Activated T-cell treated with anti-CD3 and anti-CD28 coated beads, Interleukin-2, amount 50 U/mL, for 72 hours (primary cell): Measurements from ENCODE around the gene ZBTB7C. TPM values are rescaled to one million over a fixed set of nuclear protein-coding genes. Genes with fewer than 3 reads are reported as not detected.

Source experiments
- ATAC-seq, 2 donors: fragments of 150-1000 bp; cut with Tn5 transposase; replicated peaks in 1 of 2; 2 replicates each; pipeline ENCODE4 v1.10.0; 2021; ENCODE audit warnings: moderate library complexity in 2 of 2, mild to moderate bottlenecking in 1 of 2
- DNase-seq, 2 donors: peaks; one replicate each; pipeline ENCODE4 v3.0.0; 2021 to 2022; ENCODE audit warnings: mixed read lengths in 1 of 2
- H3K27ac Mint-ChIP-seq: one replicate; pipeline ENCODE4 v1.8.0; 2022; ENCODE audit warnings: mild to moderate bottlenecking, moderate library complexity, mixed read lengths
- H3K27me3 Mint-ChIP-seq: one replicate; pipeline ENCODE4 v1.8.0; 2022; ENCODE audit warnings: low read depth, mixed read lengths
- H3K36me3 Mint-ChIP-seq, 2 donors: one replicate each; pipeline ENCODE4 v1.8.0; 2022; ENCODE audit warnings: mixed read lengths in 2 of 2, mild to moderate bottlenecking in 1 of 2; ENCODE audit not compliant: insufficient read depth in 2 of 2
- H3K4me1 Mint-ChIP-seq: one replicate; pipeline ENCODE4 v1.8.0; 2022; ENCODE audit warnings: low read depth, mixed read lengths
- H3K4me3 Mint-ChIP-seq, 2 donors: one replicate each; pipeline ENCODE4 v1.8.0; 2022; ENCODE audit warnings: mild to moderate bottlenecking in 2 of 2, mixed read lengths in 2 of 2, moderate library complexity in 2 of 2
- H3K9me3 Mint-ChIP-seq, 2 donors: one replicate each; pipeline ENCODE4 v1.8.0; 2022; ENCODE audit warnings: mixed read lengths in 2 of 2
- total RNA-seq, 2 donors: library from RNA; stranded (reverse); gene quantifications; one replicate each; pipeline ENCODE4 v1.2.3, GENCODE V29; 2022

The ZBTB7C gene
- total RNA-seq, 2 donors from 2014 or later: 0.05 TPM; not detected in 1

DNA sequence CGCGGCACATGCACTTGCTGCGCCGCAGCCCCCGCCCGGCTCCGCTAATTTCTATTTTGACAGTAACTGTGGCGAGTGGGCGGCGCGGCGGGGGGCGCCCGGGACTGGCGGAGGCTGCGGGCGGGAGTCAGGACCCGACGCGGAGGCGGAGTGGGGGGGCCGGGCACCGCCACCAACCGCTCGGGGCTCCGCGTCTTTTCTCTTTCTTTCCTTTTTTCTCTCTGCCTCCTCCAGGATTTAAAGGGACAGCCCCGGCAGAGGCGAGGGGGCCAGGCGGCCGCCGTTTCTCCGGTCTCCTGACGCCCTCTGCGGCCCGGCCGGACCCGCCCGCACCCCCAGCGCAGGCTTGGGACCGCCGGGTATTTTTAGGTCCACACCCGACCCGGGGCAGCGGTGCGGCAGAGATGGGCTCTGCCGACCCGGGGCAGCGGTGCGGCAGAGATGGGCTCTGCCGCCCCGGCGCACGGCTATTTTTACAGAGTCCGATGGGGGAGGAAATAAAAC, 460 bp upstream of the ZBTB7C start:
- Mint-ChIP-seq H3K4me1 (peaks cover 7% of the 10 kb centered on the region), H3K9me3 (peaks cover 0 to 2% of the 10 kb centered on the region in 2 donors), H3K27me3 (peaks cover 76% of the 10 kb centered on the region), H3K36me3 (no peaks in the 10 kb centered on the region), H3K4me3 (peak overlapping the region; percentile 71 to 74), H3K27ac (no peak overlapping the region)
- peak; percentile 27 to 29 for ATAC-seq
- DNase-seq: peak; percentile 18 to 31

DNA sequence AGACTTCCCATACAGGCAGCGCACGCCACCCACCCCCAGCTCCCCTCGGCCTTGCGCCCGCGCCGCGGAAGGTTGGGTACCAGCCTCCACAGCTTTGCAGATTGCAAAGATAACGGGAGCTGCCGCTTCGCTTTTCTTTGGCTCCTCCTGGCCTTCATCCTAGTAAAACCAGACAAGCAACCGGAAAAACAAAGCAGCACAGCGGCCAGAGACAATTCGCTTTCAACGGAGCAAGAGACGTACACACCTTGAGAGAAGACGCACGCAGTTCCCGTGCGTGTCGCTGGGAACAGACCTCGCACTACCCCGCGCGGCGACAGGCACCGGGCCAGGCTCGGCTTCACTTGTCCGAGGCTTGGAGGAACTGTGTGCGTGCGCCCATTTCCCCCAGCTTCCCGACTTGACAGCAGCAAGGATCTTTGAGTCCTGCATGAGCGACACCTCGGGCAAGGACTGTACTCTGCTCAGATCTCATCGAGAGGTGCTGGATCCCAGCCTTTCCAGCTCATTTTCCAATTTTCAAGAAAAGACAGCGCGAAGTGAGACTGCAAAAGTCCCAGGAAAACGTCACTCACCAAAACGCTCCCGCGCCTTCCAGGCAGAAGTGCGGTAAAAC, 964 bp downstream of the ZBTB7C start:
- H3K27ac Mint-ChIP-seq: no peak overlapping the region

DNA sequence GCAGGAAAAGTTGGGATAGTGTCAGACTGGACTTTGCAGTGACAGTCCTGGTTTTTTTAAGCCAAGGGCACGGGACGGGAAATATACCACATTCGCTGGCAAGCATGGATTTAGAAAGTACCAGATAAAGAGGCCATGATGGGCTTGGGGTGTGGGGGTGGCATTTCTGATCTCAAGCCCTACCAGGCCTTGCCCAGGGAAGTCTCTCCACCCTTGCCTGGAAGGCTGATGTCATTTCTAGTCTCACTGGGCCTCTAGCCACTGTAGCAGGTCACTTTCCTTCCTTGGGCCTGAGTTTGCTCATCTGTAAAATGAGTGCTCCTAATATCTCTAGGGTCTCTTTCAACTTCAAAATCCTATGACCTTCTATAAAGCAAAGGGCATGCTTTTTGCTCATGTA, 1.8 kb downstream of the ZBTB7C start:
- Mint-ChIP-seq H3K36me3 (no peaks in the 10 kb centered on the region), H3K4me1 (peaks cover 7% of the 10 kb centered on the region), H3K27me3 (peaks cover 76% of the 10 kb centered on the region), H3K27ac (no peak overlapping the region), H3K4me3 (peak overlapping the region in 1 of 2 donors; percentile 67), H3K9me3 (no peaks in the 10 kb centered on the region)
- ATAC-seq: no peak
- no peak for DNase-seq

More for the DNA sequence above, 964 bp downstream of the ZBTB7C start:
- Mint-ChIP-seq H3K4me3 (peak overlapping the region; percentile 67 to 71), H3K9me3 (peaks cover 0 to under 1% of the 10 kb centered on the region in 2 donors), H3K36me3 (no peaks in the 10 kb centered on the region), H3K27me3 (peaks cover 74% of the 10 kb centered on the region), H3K4me1 (peaks cover 7% of the 10 kb centered on the region)
- ATAC-seq: no peak
- DNase-seq: no peak

DNA sequence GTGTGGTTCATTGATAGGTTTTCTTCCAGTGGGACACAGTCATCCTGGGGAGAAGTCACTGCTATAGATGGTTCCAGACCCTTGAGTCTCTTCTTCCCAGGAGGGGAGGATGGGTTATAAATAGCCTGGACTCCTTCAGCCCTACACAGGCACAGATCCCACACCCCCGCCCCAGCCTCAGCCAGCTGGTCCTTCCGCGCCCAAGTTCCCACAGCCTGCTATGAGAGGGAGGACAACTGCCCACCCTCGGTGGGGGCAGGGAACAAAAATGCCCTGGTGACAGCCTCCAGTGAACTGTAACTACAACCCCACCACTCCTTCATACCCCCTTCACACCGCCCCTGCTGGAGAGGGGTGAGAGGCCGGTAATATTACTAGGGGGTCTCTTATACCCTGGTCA, 3.2 kb downstream of the ZBTB7C start:
- ATAC-seq (no peak), DNase-seq (no peak)
- Mint-ChIP-seq H3K36me3 (no peaks in the 10 kb centered on the region), H3K27me3 (peaks cover 73% of the 10 kb centered on the region), H3K4me3 (no peak overlapping the region), H3K4me1 (peaks cover 7% of the 10 kb centered on the region), H3K27ac (no peak overlapping the region), H3K9me3 (no peaks in the 10 kb centered on the region)

DNA sequence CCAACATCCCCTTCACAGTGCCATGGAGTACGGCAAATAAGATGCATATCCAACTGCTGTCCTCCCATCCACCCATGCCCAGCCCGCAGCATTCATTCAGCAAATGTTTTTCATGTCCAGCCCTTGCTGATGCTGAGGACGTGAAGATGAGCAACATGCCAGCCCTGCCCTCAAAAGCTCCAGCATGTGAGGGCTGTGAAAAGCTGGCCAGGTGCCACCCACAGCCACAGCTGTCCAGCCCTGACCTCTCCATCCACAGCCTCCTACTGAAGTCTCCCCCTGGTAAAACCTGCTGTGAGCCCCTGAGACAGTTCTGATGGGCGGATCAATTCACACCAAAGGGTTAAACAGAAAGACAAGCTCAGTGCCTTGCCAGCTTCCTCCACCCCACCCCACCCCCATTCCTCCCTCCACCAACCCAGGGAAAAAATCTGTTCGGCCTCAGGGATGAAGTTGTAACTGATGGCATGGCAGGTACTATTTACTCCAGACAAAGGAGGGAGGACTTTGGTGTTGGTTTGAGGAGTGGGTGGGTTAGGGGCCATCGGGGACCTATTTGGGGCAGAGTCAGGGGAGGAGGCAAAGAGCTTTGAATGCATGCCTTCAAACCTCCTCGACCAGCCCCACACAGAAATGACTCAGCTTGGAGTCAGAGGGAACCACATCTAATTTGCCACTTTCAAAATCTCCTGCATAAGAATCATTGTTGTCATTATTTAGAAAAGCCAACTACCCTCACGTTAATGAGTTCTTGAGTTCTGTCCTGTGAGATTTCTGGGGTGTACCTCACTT, 4.3 kb downstream of the ZBTB7C start:
- H3K9me3 Mint-ChIP-seq: no peaks in the 10 kb centered on the region
- H3K27me3 Mint-ChIP-seq: peaks cover 71% of the 10 kb centered on the region
- no peaks in the 10 kb centered on the region for H3K36me3 Mint-ChIP-seq
- ATAC-seq (peak; percentile 38), DNase-seq (peak; percentile 15 to 38)
- no peak overlapping the region for H3K27ac Mint-ChIP-seq
- no peak overlapping the region for H3K4me3 Mint-ChIP-seq
- H3K4me1 Mint-ChIP-seq: peaks cover 7% of the 10 kb centered on the region

DNA sequence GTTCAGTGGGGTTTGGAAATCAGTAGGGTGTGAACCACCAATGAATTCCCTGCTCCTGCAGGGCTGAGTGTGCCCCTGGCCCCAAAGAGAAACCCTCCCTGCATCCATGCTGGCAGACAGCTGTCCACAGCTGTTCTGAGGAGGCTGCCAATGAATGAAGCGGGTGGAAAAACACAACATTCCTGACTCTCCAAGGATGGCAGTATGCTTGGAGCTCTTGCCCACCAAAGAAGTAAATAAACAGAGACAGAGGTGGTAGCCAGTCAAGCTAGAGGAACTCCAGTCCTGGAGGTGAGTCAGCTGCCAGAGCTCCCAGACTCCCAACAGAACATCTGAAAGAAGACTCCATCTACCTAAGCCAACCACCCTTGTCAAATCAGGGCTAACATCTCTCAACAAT, 6.2 kb downstream of the ZBTB7C start:
- no peak overlapping the region for H3K27ac Mint-ChIP-seq
- H3K4me3 Mint-ChIP-seq: no peak overlapping the region
- H3K27me3 Mint-ChIP-seq: peaks cover 72% of the 10 kb centered on the region
- DNase-seq (no peak), ATAC-seq (no peak)
- peaks cover 2% of the 10 kb centered on the region for H3K4me1 Mint-ChIP-seq
- no peaks in the 10 kb centered on the region for H3K36me3 Mint-ChIP-seq
- no peaks in the 10 kb centered on the region for H3K9me3 Mint-ChIP-seq

DNA sequence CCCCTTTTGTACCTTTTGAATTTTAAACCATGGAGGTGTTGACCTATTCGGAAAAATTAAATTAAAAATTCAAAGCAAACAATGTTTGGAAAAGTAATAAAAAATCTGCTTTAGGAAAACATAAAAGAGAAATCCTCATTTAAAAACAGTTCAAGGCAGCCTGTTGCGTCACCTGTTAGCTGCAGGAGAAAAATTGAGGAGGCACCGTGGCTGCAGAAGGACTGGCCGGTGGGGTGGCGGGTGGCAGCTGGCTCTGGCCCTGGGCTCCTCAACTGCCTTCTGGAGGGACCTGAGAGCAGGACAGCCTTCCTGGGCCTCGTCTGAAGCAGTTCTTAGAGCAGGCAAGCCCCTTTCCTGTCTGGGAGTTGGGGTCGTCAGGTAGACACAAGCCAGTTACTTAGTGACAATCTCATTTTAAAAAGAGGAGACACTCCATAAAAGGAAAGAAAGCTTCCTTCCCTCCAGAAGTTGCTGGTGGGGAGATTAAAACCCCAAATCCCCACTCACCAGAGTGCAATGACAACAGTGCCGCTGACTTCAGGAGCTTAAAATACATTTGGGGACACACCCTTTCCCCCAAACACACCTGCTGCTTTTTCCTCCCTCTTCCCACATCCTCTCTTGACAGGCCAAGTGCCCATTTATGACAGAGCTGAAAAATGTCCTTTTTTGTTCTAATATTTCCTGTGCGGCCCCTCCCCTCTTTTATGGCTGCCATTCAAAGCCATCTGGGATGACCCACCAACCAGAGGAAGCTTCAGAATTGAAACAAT, 9.7 kb downstream of the ZBTB7C start:
- Mint-ChIP-seq H3K4me3 (no peak overlapping the region), H3K9me3 (no peaks in the 10 kb centered on the region), H3K4me1 (no peaks in the 10 kb centered on the region), H3K27me3 (peaks cover 63% of the 10 kb centered on the region), H3K27ac (no peak overlapping the region), H3K36me3 (no peaks in the 10 kb centered on the region)
- DNase-seq (no peak), ATAC-seq (no peak)

DNA sequence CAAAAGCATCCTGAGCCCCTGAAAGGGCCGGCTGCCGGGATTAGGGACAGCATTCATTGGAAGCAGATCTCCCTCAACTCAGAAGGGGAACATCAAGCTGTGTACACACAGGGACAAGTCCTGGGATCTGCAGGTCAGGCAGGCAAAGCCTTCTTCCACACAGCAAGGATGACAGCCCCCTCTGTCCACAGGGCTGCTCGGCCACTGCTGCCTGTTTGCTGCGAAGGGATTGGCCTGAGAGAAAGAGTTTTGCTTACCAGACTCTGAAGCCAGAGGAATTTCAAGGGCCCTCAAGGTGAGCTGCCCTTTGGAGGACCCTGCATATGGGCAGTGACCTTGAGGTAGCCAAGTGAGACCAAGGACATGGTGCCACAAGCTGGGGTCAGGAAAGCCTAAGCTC, 11.1 kb downstream of the ZBTB7C start:
- H3K36me3 Mint-ChIP-seq: no peaks in the 10 kb centered on the region
- no peaks in the 10 kb centered on the region for H3K9me3 Mint-ChIP-seq
- no peak overlapping the region for H3K4me3 Mint-ChIP-seq
- no peak overlapping the region for H3K27ac Mint-ChIP-seq
- DNase-seq: no peak
- no peaks in the 10 kb centered on the region for H3K4me1 Mint-ChIP-seq
- no peak for ATAC-seq
- peaks cover 61% of the 10 kb centered on the region for H3K27me3 Mint-ChIP-seq

DNA sequence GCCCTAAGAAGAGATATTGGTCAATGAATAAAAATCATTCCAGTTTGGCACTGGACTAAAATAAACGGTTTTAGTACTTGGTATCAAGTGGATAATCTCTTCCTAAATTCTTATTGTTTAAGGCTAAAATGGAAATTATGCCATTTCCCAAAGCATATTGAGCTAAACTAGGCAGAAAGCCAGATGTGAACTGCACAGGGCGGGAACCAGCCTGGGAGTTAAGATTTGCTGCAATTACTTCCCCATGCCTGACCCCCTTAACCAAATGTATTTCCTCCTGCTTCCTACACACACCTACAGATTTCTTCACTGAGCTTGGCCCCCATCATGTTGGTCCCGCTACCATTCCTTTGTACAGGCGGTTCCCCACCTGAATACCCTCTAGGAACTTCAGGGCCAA, 12.2 kb downstream of the ZBTB7C start:
- Mint-ChIP-seq H3K4me3 (no peak overlapping the region), H3K27me3 (peaks cover 60% of the 10 kb centered on the region), H3K9me3 (no peaks in the 10 kb centered on the region), H3K27ac (no peak overlapping the region), H3K36me3 (no peaks in the 10 kb centered on the region), H3K4me1 (no peaks in the 10 kb centered on the region)
- no peak for DNase-seq
- ATAC-seq: no peak

DNA sequence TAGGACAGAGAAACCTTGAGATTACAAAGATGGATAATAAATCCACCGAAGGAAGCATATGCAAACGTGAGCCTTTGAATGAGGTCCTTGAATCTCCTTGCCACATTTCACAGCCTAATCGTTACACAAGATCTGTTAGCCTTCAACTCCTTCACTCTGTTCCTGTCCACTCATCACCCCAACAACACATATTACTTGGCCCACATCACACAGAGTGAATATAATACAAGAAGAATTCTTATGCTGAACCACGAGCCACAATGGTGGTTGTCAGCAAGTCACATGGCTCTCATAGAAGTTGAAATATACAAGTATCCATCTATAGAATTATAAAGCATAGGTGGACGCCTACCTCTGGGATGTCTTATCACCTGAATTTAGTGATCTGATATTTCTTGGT, 12.6 kb downstream of the ZBTB7C start:
- Mint-ChIP-seq H3K4me1 (no peaks in the 10 kb centered on the region), H3K27me3 (peaks cover 60% of the 10 kb centered on the region), H3K27ac (no peak overlapping the region), H3K9me3 (no peaks in the 10 kb centered on the region), H3K36me3 (no peaks in the 10 kb centered on the region), H3K4me3 (no peak overlapping the region)
- DNase-seq (no peak), ATAC-seq (no peak)

DNA sequence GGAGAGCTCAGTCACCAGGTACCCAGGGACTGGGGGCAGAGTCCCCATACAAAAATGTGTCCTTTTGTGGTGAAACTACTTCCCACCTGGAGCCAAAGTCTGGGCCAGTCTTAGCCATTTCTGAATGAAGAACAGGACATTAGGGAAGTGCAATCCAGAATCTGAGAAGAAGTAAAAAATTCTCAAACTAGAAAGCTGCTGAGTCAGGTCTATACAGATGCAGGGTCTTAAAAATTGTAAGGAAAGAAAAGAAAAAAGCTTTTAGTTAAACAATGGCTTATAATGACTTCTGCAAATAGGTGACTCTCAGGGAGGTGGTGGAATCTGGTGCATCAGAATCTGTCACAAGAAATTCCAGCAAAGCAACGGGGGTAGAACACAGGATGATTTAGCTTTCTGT, 13.5 kb downstream of the ZBTB7C start:
- no peak for ATAC-seq
- Mint-ChIP-seq H3K4me3 (no peak overlapping the region), H3K4me1 (no peaks in the 10 kb centered on the region), H3K9me3 (no peaks in the 10 kb centered on the region), H3K27me3 (peaks cover 66% of the 10 kb centered on the region), H3K27ac (no peak overlapping the region), H3K36me3 (no peaks in the 10 kb centered on the region)
- DNase-seq: no peak

DNA sequence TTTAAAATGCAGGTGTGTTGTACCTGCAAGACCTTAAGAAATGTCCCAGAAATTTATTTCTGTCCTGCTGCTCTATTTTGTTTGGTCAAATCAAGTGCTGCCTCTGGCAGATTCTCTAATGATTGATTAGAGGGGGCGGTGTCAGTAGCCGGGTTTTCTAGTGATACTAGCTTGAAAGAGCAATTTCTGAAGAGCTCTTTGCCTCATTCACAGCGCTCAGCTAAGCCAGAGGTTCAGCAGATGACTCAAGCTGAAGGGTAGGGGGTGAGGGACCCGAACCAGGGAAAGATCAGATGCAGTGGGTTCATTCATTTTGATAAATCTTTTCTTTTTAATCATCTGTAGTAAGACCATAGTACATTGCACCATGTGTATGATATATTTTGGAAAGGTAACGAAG, 15.0 kb downstream of the ZBTB7C start:
- Mint-ChIP-seq H3K9me3 (no peaks in the 10 kb centered on the region), H3K27ac (no peak overlapping the region), H3K4me1 (no peaks in the 10 kb centered on the region), H3K27me3 (peaks cover 59% of the 10 kb centered on the region), H3K4me3 (no peak overlapping the region), H3K36me3 (no peaks in the 10 kb centered on the region)
- ATAC-seq (no peak), DNase-seq (no peak)

DNA sequence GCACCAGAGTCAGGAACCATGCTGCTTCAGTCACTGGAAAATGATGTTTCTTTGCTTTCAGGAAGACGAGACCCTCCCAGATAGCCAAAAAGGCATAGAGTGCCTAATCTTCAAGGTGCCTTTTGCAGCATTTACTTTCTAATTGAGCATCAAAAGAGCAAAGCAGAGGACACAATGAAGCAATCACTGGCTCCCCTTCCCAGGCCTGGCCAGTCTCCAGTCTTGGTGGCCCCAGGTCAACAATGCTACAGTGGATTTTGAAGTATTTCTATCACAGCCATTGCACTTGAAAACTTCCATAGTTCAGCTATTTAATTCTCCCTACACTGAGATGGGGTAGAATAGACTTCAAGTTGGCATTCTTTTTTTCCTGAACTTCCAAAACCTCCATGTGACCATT, 15.4 kb downstream of the ZBTB7C start:
- ATAC-seq (no peak), DNase-seq (no peak)
- Mint-ChIP-seq H3K4me1 (no peaks in the 10 kb centered on the region), H3K27ac (no peak overlapping the region), H3K4me3 (no peak overlapping the region), H3K36me3 (no peaks in the 10 kb centered on the region), H3K27me3 (peaks cover 59% of the 10 kb centered on the region), H3K9me3 (no peaks in the 10 kb centered on the region)
